HG02970 (cell line): ENCODE measurements around the gene ZNF813.

ENCODE experiments used
- ATAC-seq: cut with Tn5 transposase; IDR thresholded peaks from one replicate; pipeline ENCODE4 v1.9.1; 2021; ENCODE audit warnings: mild to moderate bottlenecking, moderate library complexity, moderate number of reproducible peaks; ENCODE audit not compliant: unreplicated experiment, low FRiP score

The ZNF813 gene

DNA sequence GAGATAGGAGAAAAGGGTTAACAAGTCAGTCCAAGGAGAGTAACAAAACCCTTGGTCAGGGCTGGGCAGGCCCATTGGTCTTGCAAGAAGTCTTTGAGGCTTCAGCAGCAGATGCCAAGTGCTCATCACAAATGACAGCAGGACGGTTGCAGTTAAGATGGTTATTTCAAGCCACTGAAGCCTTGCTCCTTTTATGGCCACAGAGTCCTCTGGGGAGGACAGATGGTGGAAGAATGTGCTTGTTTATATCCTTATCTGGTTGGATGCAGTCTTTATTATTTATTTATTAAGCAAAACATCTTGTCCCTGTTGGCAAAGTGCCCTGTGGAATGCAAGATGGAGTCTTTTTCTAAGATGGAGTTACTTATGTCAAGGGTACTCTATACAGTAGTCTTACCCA lies 51.2 kb downstream of the ZNF813 start:
- no peak for ATAC-seq

DNA sequence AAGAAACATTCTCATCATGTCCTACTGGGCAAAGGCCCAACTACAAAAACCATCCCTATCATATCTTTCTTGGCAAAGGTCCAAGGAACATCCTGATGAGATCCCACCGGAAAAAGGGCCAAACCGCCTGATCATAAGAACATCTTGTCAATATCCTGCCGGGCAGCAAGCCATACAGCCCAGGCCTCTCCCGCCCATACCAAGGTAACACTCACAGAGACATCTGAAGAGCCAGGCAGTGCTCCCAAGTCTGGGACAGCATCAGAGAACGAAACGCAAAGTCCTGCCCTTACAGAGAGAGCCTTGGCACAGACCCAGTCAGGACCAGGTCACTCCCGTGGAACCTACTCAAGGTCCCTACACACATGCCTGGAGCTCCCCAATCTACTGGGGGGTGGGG lies 51.9 kb downstream of the ZNF813 start:
- ATAC-seq, result no peak

DNA sequence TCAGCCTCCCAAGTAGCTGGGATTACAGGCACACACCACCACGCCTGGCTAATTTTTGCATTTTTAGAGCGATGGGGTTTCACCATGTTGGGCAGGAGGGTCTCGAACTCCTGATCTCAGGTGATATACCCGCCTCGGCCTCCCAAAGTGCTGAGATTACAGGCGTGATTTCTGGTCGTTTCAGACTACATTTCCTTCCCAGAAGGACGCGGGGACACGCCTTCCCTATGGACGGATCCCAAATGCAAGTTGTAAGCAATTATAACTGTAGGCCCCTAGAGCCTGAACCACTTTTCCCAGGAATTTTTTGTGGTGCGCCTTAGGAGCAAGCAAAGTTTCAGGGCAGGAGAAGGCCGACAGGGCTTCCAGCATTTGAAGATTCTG lies 52.6 kb downstream of the ZNF813 start:
- ATAC-seq, result no peak

GRCh38 chr19:53520547-53521372 lies 53.2 kb downstream of the ZNF813 start:
- peak; percentile 99 for ATAC-seq

DNA sequence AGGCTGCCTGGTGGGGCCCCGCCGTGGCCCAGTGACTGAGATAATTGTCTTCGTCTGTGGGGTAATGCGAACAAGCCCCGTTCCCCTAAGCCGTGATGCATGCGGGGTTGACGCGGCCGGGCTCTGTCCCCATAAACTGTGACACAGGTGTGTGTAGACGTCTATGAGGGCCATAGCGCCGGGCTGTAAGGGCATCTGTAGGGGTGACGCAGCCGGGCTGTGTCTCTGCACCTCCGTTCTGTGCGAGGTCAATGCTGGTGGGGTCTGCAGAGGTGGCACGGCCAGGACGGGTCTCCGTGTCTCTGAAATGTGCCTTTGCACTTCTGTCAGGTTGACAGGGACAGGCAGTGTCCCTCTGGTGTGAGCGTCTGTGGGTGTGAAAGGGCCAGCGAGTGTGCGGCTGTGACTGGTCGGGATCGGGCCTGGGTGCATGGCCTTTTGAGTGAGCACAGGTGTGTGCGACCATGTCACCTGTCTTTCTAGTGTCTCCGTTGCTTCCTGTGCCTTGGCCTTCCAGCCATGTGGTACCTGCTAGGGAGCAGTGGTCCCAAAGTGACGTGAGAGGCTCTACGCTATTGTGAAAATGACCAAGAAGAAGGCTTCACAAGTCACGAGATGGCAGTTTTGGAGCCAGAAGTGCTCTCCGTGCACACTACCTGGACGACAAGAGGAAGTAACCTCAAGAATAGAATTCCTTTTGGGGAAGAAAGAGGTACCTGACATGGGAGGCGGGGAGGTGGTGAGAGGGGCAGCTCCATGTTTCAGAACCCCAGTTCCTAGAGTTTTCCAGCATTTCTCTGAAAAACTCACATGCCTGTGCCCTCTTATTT lies 54.1 kb downstream of the ZNF813 start:
- no peak for ATAC-seq

DNA sequence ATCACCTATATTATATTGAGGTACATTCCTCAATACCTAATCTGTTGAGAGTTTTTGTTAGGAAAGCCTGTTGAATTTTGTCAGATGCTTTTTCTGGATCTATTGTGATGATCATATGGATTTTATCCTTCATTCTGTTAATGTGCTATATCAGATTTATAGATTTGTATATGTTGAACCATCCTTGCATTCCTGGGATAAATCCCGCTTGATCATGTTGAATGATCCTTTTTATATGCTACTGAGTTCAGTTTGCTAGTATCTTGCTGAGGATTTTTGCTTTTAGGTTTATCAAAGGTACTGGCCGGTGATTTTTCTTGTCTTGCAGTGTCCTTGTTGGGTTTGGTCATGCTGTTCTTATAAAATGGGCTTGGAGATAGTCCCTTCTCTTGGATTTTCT lies 58.4 kb downstream of the ZNF813 start:
- no peak for ATAC-seq

GRCh38 chr19:53530622-53531021 lies 63.1 kb downstream of the ZNF813 start:
- no peak for ATAC-seq

GRCh38 chr19:53531457-53531856 lies 63.9 kb downstream of the ZNF813 start:
- no peak for ATAC-seq

GRCh38 chr19:53532362-53532761 lies 64.8 kb downstream of the ZNF813 start:
- no peak for ATAC-seq

GRCh38 chr19:53536225-53536548 lies 68.7 kb downstream of the ZNF813 start:
- no peak for ATAC-seq

DNA sequence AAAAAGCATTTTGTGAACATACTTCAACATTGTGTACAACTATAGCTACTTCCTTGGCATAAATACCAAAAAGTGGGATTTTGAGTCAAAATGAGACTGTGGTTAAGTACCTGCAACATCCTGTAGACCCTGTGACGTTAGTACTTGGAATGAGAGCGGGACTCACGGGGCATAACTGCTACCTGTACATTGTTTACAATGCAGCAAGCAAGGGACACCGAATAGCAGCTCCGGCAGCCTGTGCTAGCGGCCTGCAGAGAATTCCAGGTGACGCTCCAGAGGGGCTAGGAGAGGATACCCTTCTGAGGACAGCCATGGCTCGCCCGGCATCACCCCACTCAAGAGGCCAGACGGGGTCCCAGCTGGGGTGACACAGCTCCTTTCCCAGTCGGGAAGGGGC lies 69.6 kb downstream of the ZNF813 start:
- peak; percentile 3 for ATAC-seq

DNA sequence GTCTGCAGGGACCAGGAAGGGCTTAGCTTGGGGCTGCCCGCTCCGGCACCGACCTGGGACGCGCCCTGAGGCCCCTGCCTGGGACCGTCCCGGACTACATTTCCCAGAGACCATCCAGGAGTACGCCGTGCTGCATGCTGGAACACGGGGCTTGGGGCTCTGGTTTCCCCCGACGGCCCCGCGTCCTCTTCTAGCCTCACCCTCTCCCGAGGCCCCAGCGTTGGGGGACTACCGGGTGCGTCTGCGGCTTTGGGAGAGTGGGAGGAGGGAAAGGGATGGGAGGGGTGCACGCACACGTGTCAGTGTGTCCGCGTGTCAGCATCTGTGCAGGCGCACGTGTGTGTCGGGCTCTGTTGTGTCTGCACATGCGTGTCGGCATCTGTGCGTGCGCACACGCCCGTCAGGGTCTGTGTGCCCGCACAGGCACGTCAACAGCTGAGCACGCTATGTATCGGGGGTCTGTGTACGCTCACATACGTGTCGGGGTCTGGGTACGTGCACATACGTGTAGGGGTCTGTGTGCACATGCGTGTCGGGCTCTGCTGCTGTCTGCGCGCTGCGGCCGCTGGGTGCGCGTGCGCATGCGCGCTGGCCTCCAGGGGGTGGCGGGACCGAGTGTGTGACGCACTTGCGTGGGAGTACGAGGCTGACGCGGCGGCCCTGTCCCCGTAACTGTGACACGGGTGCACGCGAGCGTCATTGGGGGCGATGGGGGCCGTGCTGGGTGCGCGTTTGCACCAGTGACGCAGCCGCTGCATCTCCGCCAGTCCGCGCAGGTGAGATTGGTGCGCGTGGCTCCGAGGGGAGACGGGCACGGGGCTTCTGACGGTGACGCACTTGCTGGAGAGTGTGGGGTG lies 70.2 kb downstream of the ZNF813 start, which contains the start of gene ZNF331:
Gene ZNF331 (plus strand): TSS at position 625 of the 857 bp plus-strand sequence. CDS start 31,232 bp downstream, outside the sequence.
- ATAC-seq, result peak; percentile 84

GRCh38 chr19:53538378-53539109 lies 71.0 kb downstream of the ZNF813 start:
- ATAC-seq, result no peak

- no peak for ATAC-seq
These were observed 72.6 kb downstream of the ZNF813 start for GRCh38 chr19:53540091-53540490.

- no peak for ATAC-seq
These were observed 74.4 kb downstream of the ZNF813 start for GRCh38 chr19:53541971-53542370.

- ATAC-seq, result no peak
These were observed 77.9 kb downstream of the ZNF813 start for GRCh38 chr19:53545271-53546065.
